NB4 (cell line): ENCODE results near the gene SPIRE2.

ENCODE experiments used
- POLR2A ChIP-seq: IDR thresholded peaks from 2 replicates; pipeline ENCODE4 v1.6.1; 2011; ENCODE audit warnings: mild to moderate bottlenecking; ENCODE audit not compliant: insufficient read length; ENCODE audit errors: extremely low read depth
- TF ChIP-seq, protein P1 (sequence below): IDR thresholded peaks from one replicate; pipeline ENCODE4 v1.5.1; 2012; ENCODE audit warnings: low read depth, low read length

DNA sequence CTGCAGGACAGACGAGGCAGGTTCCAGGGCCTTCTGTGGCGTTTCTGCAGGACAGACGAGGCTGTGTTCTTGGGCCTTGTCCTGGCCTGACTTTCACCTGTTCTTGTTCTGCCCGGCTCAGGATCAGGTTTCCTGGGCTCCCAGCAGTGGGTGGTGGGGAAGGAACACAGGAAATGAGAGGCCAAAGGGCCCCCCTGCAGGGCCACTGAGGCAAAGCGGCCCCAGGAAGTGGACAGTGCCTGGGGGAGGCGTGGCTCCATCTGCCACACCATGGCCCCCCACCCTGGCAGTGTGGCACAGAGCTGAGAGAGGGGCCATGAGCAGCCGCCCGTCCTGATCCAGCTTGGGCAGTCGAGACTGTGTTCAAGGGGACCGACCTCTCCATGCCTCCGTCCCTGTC, 20.7 kb downstream of the SPIRE2 start:
- TF ChIP-seq, protein P1, sequence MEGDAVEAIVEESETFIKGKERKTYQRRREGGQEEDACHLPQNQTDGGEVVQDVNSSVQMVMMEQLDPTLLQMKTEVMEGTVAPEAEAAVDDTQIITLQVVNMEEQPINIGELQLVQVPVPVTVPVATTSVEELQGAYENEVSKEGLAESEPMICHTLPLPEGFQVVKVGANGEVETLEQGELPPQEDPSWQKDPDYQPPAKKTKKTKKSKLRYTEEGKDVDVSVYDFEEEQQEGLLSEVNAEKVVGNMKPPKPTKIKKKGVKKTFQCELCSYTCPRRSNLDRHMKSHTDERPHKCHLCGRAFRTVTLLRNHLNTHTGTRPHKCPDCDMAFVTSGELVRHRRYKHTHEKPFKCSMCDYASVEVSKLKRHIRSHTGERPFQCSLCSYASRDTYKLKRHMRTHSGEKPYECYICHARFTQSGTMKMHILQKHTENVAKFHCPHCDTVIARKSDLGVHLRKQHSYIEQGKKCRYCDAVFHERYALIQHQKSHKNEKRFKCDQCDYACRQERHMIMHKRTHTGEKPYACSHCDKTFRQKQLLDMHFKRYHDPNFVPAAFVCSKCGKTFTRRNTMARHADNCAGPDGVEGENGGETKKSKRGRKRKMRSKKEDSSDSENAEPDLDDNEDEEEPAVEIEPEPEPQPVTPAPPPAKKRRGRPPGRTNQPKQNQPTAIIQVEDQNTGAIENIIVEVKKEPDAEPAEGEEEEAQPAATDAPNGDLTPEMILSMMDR: no peak
- TF ChIP-seq POLR2A: no peak
